ENCODE results near the gene HSF2.
"Not testable (repeated sequence)": the region's sequence is repeated elsewhere in the genome, so short reads cannot be mapped to it uniquely, and the experiment has no call there.

The HSF2 gene

DNA sequence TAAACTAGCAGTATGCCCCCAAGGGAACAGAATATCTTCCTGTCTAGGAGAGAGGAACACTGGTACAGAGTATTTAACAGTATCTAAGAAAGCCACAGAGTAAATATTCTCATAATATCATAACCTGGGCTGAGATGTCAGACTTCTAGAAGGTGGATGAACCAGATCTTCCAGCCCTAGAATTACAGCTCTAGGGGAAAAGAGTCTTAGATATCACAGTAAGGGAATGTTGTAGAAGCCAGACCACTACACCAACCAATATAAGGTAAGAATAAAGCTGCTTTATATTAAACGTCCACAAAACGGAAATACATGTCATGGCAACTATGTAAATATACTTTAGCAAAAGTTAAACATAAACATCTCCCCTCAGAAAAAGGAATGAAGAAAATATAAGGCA lies 59.8 kb downstream of the HSF2 start:
- no peak for DNase-seq

DNA sequence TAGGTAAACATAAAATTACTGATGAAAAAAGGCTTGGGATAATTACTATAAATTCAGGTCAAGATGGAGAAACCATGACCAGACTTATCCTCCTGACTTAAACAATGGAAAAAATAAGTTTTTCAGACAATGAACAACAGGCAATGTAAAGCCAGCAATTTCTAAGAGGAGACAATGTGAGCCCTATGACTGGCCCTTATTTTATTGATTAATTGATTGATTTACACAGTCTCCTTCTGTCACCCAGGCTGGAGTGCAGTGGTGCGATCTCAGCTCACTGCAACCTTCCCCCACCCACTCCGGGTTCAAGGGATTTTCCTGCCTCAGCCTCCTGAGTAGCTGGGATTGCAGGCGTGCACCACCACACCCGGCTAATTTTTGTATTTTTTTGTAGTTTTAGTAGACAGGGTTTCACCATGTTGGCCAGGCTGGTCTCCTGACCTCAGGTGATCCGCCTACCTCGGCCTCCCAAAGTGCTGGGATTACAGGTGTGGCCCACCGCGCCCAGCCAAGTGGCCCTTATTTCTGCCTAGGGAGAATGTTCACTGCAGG lies 60.5 kb downstream of the HSF2 start:
- not testable (repeated sequence) for DNase-seq

DNA sequence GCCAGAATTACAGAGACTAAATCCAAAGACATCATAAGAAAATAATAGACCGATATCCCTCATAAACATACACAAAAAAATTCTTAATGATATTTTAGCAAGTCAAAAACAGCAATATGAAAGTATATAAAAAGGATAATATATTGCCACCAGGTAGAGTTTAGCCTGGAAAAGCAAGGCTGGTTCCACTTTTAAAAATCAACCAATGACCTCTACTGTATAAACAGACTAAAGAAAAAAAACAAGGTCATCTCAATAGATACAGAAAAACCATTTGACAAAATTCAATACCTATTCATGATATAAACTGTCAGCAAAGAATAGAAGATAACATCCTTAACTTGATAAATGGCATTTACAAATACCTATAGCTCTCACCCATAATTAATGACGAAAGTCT lies 62.4 kb downstream of the HSF2 start:
- no peak for DNase-seq

DNA sequence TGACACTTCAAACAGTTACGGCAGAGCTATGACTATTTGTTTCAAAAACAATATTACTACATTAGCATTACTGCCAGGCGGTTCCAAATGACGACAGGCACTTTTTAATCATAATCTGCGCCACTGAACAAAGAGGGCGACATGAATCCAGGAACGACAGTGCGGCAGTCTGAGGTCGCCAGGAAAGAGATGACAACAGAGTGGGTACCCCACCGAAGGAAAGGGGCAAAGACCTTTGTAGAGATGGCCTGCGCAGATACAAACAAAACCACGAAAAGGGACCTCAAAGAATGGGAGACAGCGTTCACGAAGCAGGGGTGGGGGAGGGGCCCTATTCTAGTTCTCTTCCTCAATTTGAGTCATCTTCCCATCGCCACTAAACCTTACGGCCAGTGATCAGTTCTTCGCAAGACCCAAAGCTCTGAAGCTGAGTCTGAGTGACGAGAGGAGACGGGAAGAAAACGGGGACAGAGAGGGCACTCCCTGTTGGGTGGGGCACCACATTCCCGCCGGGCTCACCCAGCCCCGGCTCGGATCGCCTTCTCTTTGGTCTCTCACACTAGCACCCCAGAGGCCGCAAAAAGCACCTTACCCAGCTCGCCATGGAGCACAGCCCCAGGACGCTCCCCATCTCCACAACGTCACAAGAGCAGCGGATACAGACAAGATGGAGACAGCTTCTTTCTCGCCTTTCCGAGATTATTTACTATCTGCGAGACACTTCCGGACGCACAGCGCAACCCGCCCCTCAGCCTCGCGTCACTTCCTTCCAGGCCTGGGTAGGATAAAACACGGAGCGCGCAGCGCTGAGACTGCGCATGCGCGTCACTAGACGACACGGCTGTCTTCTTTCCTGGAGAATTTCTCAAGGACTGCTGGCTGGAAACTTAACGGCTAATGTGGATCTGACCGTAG lies 71.9 kb downstream of the HSF2 start, which contains the start of gene SERINC1:
Gene SERINC1, minus strand, starts transcription at position 701 of the 915 bp plus-strand sequence. Its CDS starts 70 bp downstream, at position 631.
- DNase-seq: peak; percentile 98

DNA sequence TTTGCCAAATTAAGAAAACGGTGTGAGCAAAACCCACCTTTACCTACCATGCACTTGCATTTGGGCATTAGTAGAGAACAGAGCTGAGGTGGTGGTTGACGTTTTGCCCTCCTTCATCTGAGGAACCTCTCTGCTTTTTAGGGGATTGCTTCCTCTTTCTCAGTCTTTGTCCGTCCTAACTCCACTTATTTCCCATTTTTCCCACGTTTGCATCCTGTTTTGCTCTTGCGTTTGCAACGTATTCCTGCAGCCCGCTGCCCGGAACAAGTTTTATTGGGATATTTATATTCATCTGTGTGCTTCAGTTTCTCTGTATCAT lies 72.5 kb downstream of the HSF2 start:
- no peak for DNase-seq

DNA sequence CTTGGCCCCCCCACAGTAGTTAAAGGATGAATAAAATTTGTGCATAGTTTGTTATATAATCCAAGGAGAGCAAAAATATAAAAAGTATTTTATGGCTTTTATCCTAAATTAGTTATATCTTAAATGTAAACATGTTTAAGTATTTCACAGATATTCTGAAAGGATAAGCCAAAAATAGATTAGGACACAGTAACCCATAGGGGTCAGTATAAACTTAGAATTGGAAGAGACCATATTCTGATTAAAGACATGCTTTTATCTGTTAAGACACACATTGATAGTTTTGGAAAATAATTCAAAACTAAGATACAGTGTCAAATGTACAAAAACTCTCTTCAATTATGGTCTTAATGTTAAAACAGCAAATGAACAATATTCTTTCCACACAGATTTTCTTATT lies 76.7 kb downstream of the HSF2 start:
- DNase-seq: peak; percentile 18

DNA sequence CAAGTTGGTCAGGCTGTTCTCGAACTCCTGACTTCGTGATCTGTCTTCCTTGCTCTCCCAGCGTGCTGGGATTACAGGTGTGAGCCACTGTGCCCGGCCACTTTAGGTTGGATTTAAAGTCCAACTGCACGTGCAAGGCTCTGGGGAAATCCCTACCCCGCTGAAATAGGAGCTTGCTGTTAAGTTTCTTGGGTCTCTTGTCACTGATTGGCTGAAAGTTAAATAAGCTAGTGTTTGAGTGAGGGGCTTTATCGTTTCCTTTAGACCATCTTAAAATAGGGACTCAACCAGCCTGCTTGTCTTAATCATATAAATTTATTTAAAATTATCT lies 83.3 kb downstream of the HSF2 start:
- no peak for DNase-seq
